GM19193 (cell line): ENCODE data around the gene NELFB.

Experiments used
- POLR2A ChIP-seq: IDR thresholded peaks from 4 replicates; pipeline ENCODE4 v1.6.1; 2011; ENCODE audit not compliant: insufficient read depth, insufficient read length; ENCODE audit errors: extremely low read depth

NELFB gene

GRCh38 chr9:137303151-137303892, 48.2 kb downstream of the NELFB start:
- no peak for TF ChIP-seq POLR2A

GRCh38 chr9:137303893-137304382, 48.8 kb downstream of the NELFB start:
- no peak for TF ChIP-seq POLR2A

- TF ChIP-seq POLR2A: no peak
These were observed 49.4 kb downstream of the NELFB start for GRCh38 chr9:137304383-137305059.

GRCh38 chr9:137305060-137305797, 50.1 kb downstream of the NELFB start:
- TF ChIP-seq POLR2A: no peak

- no peak for TF ChIP-seq POLR2A
These were observed 50.6 kb downstream of the NELFB start for GRCh38 chr9:137305798-137306065.

GRCh38 chr9:137306066-137306849, 51.1 kb downstream of the NELFB start:
- no peak for TF ChIP-seq POLR2A

- no peak for TF ChIP-seq POLR2A
These were observed 51.7 kb downstream of the NELFB start for GRCh38 chr9:137306850-137307254.

- no peak for TF ChIP-seq POLR2A
These were observed 52.3 kb downstream of the NELFB start for GRCh38 chr9:137307255-137308056.

- TF ChIP-seq POLR2A: no peak
These were observed 53.0 kb downstream of the NELFB start for GRCh38 chr9:137308057-137308619.

GRCh38 chr9:137309368-137310188, 54.5 kb downstream of the NELFB start:
- no peak for TF ChIP-seq POLR2A

GRCh38 chr9:137310189-137311052, 55.3 kb downstream of the NELFB start:
- TF ChIP-seq POLR2A: no peak
